ENCODE results near the gene SH3BP5.

SH3BP5 gene

GRCh38 chr3:15289661-15290060 is 42.7 kb downstream of the SH3BP5 start:
- CTCF ChIA-PET: no interaction called here
- DNase-seq (ENCODE audit: low spot score): no peak
- H3K27ac ChIP-seq: no peak overlapping the region
- POLR2A ChIA-PET (ENCODE audit: low non-redundant PET): no interaction called here
- TF ChIP-seq CTCF (conservative IDR thresholded peaks at IDR 0.05; ENCODE audit: low read depth): no peak

- POLR2A ChIA-PET (ENCODE audit: low non-redundant PET): no interaction called here
- CTCF ChIA-PET: no interaction called here
- DNase-seq (ENCODE audit: low spot score): no peak
- TF ChIP-seq CTCF (conservative IDR thresholded peaks at IDR 0.05; ENCODE audit: low read depth): no peak
- H3K27ac ChIP-seq: no peak overlapping the region
Measured at GRCh38 chr3:15288331-15289035, 43.9 kb downstream of the SH3BP5 start.

GRCh38 chr3:15287565-15288330 is 44.6 kb downstream of the SH3BP5 start:
- CTCF ChIA-PET: no interaction called here
- DNase-seq (ENCODE audit: low spot score): no peak
- POLR2A ChIA-PET (ENCODE audit: low non-redundant PET): no interaction called here
- no peak overlapping the region for H3K27ac ChIP-seq
- TF ChIP-seq CTCF (conservative IDR thresholded peaks at IDR 0.05; ENCODE audit: low read depth): no peak

GRCh38 chr3:15286022-15286421 is 46.4 kb downstream of the SH3BP5 start:
- DNase-seq (ENCODE audit: low spot score): no peak
- H3K27ac ChIP-seq: no peak overlapping the region
- ChIA-PET POLR2A (ENCODE audit: low non-redundant PET) (no interaction called here), CTCF (no interaction called here)
- TF ChIP-seq CTCF (conservative IDR thresholded peaks at IDR 0.05; ENCODE audit: low read depth): no peak

- TF ChIP-seq CTCF (conservative IDR thresholded peaks at IDR 0.05; ENCODE audit: low read depth): no peak
- CTCF ChIA-PET: interaction anchor here (0.6 to 0.7 kb wide), 2 partner anchors 13 to 15 kb away, joined by 3 read pairs; no protein-coding TSS in a partner anchor
- POLR2A ChIA-PET (ENCODE audit: low non-redundant PET): no interaction called here
- H3K27ac ChIP-seq: no peak overlapping the region
- DNase-seq (ENCODE audit: low spot score): no peak
Measured at GRCh38 chr3:15284121-15284889, 48.1 kb downstream of the SH3BP5 start.

- ChIA-PET CTCF (no interaction called here), POLR2A (ENCODE audit: low non-redundant PET) (no interaction called here)
- no peak for TF ChIP-seq CTCF (conservative IDR thresholded peaks at IDR 0.05; ENCODE audit: low read depth)
- no peak overlapping the region for H3K27ac ChIP-seq
- no peak for DNase-seq (ENCODE audit: low spot score)
Measured at GRCh38 chr3:15283702-15284101, 48.7 kb downstream of the SH3BP5 start.
